Upper lobe of right lung (tissue), 1 donor: ENCODE measurements around the gene SYNDIG1. TPM values are rescaled to one million over a fixed set of nuclear protein-coding genes. Genes with fewer than 3 reads are reported as not detected.

ENCODE experiments used
- ATAC-seq: fragments of 200-7000 bp; cut with Tn5 transposase; one replicate; pipeline ENCODE4 v1.9.1; 2020; ENCODE audit warnings: mild to moderate bottlenecking, moderate library complexity
- DNase-seq: peaks from one replicate; pipeline ENCODE4 v3.0.0-alpha.2; 2020
- H3K27ac ChIP-seq: fragments of 200-600 bp; one replicate; pipeline ENCODE4 v1.8.0; 2022
- H3K27me3 ChIP-seq: fragments of 200-600 bp; one replicate; pipeline ENCODE4 v1.8.0; 2022; ENCODE audit warnings: mild to moderate bottlenecking
- H3K36me3 ChIP-seq: fragments of 200-600 bp; one replicate; pipeline ENCODE4 v1.8.0; 2022
- H3K4me1 ChIP-seq: fragments of 200-600 bp; one replicate; pipeline ENCODE4 v1.8.0; 2022
- H3K4me3 ChIP-seq: fragments of 200-600 bp; one replicate; pipeline ENCODE4 v1.8.0; 2022; ENCODE audit warnings: mild to moderate bottlenecking
- H3K9me3 ChIP-seq: fragments of 200-600 bp; one replicate; pipeline ENCODE4 v1.8.0; 2022
- CTCF ChIP-seq: fragments of 200-600 bp; IDR thresholded peaks from one replicate; pipeline ENCODE4 v1.8.0; 2022; ENCODE audit warnings: antibody characterized with exemption
- intact Hi-C: fragments of 100-400 bp; cut with DNase I; formaldehyde crosslinking; loops from one replicate; pipeline ENCODE4 v1.11.0; 2022
- total RNA-seq: library from RNA; stranded (reverse); fragmentation: NEBNext Ultra II Directional; extraction: Animal tissue kit (Norgen Biotek cat#: 25700); gene quantifications from one replicate; pipeline ENCODE4 v1.2.1, GENCODE V29; 2021
- donor health status: DM: no; HTN: yes; CAD: no; lungs with severe emphysema.

SYNDIG1 gene
- total RNA-seq, 1 donor from 2014 or later, result not detected

DNA sequence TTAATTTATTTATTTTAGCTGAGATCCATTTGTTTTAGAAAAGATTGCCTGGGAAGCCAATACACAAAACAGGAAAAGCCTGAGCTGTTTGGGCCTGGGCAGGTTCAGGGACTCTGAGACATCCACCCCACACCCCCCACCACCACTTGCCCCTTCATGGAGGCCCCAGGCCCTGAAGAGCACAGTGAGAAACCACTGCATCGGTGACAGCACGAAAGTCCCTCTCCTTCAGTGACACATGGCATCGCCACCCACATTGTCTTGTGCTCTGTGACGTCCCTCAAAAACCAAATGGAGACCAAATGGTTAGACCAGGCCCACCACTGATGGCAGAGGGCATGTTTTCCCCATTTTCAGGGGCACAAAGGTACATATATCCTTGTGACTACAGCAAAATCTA, 106.4 kb downstream of the SYNDIG1 start:
- no peaks in the 10 kb centered on the region for H3K9me3 ChIP-seq
- H3K4me3 ChIP-seq, result no peak overlapping the region
- intact Hi-C loops, result no loop called here
- H3K36me3 ChIP-seq, result no peaks in the 10 kb centered on the region
- ATAC-seq (no peak), DNase-seq (no peak)
- no peak overlapping the region for H3K27ac ChIP-seq
- TF ChIP-seq CTCF, result no peak
- no peaks in the 10 kb centered on the region for H3K4me1 ChIP-seq
- no peaks in the 10 kb centered on the region for H3K27me3 ChIP-seq

- no peaks in the 10 kb centered on the region for H3K4me1 ChIP-seq
- TF ChIP-seq CTCF, result no peak
- no peak overlapping the region for H3K4me3 ChIP-seq
- no peaks in the 10 kb centered on the region for H3K27me3 ChIP-seq
- no peak overlapping the region for H3K27ac ChIP-seq
- H3K36me3 ChIP-seq, result no peaks in the 10 kb centered on the region
- intact Hi-C loops, result no loop called here
- no peaks in the 10 kb centered on the region for H3K9me3 ChIP-seq
- DNase-seq (no peak), ATAC-seq (no peak)
Measured at GRCh38 chr20:24576447-24576846, 107.0 kb downstream of the SYNDIG1 start.

GRCh38 chr20:24577271-24577909, 108.0 kb downstream of the SYNDIG1 start:
- H3K27ac ChIP-seq, result no peak overlapping the region
- ATAC-seq (no peak), DNase-seq (no peak)
- H3K4me1 ChIP-seq, result no peaks in the 10 kb centered on the region
- H3K36me3 ChIP-seq, result no peaks in the 10 kb centered on the region
- H3K27me3 ChIP-seq, result no peaks in the 10 kb centered on the region
- TF ChIP-seq CTCF, result no peak
- intact Hi-C loops, result no loop called here
- no peaks in the 10 kb centered on the region for H3K9me3 ChIP-seq
- H3K4me3 ChIP-seq, result no peak overlapping the region

DNA sequence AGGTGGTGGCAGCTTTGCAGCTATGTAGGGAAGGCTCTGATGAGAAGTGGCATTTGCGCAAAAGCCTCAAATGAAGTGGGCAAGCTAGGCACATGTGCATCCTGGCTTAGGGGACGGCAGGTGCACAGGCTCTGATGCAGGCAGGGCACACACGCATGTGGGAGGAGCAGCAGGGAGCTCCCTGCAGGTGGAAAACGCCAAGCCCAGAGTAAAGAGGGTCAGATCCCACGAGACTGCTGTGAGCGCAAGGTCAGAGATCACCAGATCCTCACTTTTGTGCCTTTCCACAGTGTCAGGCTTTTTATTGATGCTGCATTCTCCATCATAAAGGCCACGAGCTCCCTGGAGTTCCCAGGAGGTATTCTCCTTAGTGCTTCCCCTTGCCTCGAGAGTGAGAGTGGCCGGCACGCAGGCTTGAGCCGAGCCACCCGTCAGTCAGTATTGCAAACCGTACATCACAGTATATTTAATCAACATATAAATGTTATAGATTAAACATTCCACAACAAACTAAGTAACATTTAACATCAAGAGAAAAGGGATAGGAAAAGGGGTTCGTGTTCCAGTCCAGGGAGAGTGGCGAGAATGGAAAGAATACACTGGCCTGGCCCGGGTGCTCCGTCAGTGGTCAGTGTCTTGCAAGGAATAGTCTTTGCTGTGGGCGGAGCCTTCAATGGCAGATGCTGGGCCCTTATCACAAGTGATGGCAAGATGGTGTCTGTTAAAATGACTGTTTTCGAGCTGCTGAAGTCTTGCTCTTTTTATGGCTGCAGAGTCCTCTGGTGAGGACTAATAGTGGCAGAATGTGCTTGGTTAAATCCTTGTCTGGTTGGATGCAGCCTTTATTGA, 109.4 kb downstream of the SYNDIG1 start:
- no peak overlapping the region for H3K4me3 ChIP-seq
- no peak for DNase-seq
- H3K27ac ChIP-seq, result no peak overlapping the region
- no peaks in the 10 kb centered on the region for H3K27me3 ChIP-seq
- H3K36me3 ChIP-seq, result no peaks in the 10 kb centered on the region
- intact Hi-C loops, result no loop called here
- no peaks in the 10 kb centered on the region for H3K4me1 ChIP-seq
- H3K9me3 ChIP-seq, result no peaks in the 10 kb centered on the region
- TF ChIP-seq CTCF, result no peak
- ATAC-seq, result no peak

DNA sequence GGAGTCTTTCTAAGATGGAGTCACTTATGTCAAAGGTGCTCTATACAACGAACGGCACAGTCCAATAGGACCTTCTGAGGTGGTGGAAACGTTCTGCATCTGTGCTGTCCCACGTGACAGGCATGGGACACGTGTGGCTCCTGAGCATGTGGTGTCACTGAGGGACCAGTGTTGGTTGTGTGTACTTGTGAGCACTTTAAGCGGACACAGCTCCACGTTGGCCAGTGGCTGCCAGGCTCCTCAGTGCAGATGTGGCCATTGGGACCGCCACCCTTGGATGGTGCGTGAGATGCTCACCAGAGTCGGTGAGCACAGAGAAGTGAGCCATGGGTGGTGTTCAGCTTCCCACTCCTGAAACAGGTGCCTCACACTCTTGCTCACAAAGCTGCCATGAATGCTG, 110.0 kb downstream of the SYNDIG1 start:
- ATAC-seq, result no peak
- no peaks in the 10 kb centered on the region for H3K4me1 ChIP-seq
- H3K36me3 ChIP-seq, result no peaks in the 10 kb centered on the region
- H3K27me3 ChIP-seq, result no peaks in the 10 kb centered on the region
- intact Hi-C loops, result no loop called here
- DNase-seq, result no peak
- H3K4me3 ChIP-seq, result no peak overlapping the region
- H3K27ac ChIP-seq, result no peak overlapping the region
- no peaks in the 10 kb centered on the region for H3K9me3 ChIP-seq
- TF ChIP-seq CTCF, result no peak
